ENCODE results near the gene PRR7.

PRR7 gene

DNA sequence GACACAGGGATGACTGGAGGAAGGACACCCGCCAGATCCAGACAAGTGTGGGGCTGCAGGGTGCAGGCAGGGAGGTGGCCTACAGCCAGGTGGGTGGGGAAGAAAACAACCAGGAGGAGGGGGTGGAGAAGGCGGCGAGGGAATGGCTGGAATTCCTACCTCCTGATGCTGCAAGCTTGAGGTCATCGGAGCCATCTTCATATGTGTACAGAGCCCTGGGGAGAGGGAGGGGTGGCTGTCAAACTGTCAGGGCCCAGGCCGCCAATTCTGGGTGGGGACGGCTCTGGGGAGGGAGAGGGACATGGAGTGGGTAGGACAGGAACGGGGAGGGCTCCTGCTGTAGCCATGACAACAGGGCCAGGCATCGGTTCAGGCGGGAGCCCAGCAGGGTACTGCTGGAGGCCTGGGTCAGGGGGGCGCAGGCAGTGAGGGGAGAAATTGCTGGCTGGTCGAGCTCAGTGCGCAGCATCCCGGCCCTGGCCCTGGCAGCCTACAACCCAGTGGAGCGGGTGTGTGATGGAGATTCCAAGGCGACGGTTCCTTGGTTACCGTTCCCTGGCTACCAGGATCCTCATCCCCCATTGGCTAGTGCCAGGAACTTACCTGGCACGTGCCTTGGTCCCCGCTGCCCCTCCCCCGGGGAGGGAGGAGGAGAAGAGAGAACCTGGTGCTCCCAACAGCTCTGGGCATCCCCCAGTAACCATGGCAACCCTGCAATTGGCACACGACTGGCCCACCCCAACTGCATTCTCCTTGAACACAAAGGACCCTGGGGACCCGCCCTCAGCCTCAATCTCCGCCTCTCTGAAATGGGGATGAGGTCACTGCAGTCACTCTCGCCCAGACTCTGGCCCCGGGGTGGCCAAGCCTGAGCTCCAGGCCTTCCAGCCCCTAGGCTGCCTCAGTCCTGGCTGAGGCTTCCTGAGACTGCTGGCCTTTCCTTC is 22.3 kb downstream of the PRR7 start:
- Histone ChIP-seq H3K27ac (ENCODE audit: low read length) (no peak overlapping the region), H3K4me1 (ENCODE audit: control insufficient read depth in 1 of 2, insufficient read depth in 2 of 2, low read length in 2 of 2) (peaks cover 12 to 36% of the 10 kb centered on the region in 2 donors), H3K36me3 (ENCODE audit: control insufficient read depth in 1 of 2, insufficient read depth in 2 of 2, low read length in 2 of 2) (peaks cover 11 to 27% of the 10 kb centered on the region in 2 donors), H3K27me3 (ENCODE audit: low read depth, low read length) (no peaks in the 10 kb centered on the region), H3K4me3 (ENCODE audit: low read depth in 1 of 2, low read length in 2 of 2) (no peak overlapping the region), H3K9me3 (ENCODE audit: control insufficient read depth in 1 of 2, low read length in 2 of 2) (no peaks in the 10 kb centered on the region)

DNA sequence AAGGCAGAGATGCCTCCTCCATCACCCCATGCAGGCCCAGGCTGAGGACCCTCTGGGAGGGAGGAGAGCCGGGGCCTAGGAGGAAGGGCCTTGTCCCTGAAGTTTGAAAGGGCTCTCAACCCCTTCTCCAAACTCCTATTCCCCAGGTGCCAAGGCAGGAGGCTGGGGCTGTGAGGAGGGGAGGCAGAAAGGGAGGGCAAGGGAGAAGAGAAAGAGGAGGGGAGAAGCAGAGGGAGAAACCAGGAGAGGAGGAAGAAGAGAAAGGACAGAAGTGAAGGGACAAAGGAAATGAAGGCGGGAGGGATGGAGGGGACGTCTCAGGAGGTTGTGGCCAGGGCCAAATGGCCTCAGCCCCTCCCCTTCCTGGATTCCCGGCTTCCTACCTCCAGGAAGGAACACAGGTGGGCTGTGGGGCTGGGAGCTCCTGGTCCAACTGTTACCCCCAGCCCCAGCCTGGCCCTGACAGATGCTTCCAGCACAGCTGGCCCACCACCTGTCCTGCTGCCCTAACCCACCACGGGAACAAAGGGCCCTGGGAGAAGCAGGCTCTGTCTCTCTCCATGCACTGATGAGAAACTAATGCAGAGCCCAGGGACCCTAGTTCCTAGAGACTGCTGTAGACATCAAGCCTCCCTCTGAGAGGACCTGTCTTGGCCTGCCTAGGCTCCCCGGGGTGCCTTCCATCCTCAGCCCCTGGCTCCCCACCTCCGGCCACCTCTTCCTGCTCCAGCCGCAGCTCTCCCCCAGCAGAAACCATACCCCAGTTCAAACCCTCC is 23.3 kb downstream of the PRR7 start:
- Histone ChIP-seq H3K9me3 (ENCODE audit: control insufficient read depth in 1 of 2, low read length in 2 of 2) (no peaks in the 10 kb centered on the region), H3K27me3 (ENCODE audit: low read depth, low read length) (no peaks in the 10 kb centered on the region), H3K4me1 (ENCODE audit: control insufficient read depth in 1 of 2, insufficient read depth in 2 of 2, low read length in 2 of 2) (peaks cover 12 to 45% of the 10 kb centered on the region in 2 donors), H3K36me3 (ENCODE audit: control insufficient read depth in 1 of 2, insufficient read depth in 2 of 2, low read length in 2 of 2) (peaks cover 11 to 27% of the 10 kb centered on the region in 2 donors), H3K27ac (ENCODE audit: low read length) (peak overlapping the region; percentile 39), H3K4me3 (ENCODE audit: low read depth in 1 of 2, low read length in 2 of 2) (no peak overlapping the region)

DNA sequence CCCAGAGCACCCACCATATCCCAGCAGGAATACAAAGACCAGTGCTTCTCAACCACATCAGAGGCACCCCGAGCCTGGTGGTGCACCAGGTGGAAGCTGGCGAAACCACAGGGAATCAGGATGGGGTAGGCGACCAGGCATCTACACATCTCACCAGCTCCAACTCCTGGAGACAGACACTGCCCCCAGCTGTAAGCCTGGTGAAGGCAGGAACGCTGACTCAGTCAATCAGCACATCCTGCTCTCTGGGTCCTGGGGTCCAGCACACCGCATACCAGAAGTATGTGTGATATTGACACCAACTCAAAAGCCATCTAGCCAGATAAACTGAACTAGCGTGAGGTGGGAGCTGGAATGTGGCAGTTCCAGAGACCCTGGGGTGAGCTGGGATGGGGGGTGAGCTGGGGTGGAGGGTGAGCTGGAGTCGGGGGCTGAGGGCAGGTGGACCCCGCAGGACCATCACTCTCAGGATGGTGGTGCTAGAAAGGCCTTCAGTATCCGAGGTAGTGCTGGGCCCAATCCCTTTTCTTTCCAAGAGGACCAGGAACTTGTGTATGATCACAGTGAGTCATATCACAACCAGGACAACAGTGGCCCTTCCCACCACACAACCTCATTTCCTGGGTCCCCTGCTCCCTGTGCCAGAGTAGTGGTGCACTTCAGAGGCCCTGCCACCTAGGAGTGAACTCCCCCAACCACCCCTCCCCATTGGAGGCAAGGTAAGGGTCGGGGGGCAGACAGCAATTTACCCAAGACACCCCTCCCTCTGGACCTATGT is 24.3 kb downstream of the PRR7 start:
- Histone ChIP-seq H3K4me1 (ENCODE audit: control insufficient read depth in 1 of 2, insufficient read depth in 2 of 2, low read length in 2 of 2) (peaks cover 12 to 54% of the 10 kb centered on the region in 2 donors), H3K27ac (ENCODE audit: low read length) (no peak overlapping the region), H3K36me3 (ENCODE audit: control insufficient read depth in 1 of 2, insufficient read depth in 2 of 2, low read length in 2 of 2) (peaks cover 8 to 17% of the 10 kb centered on the region in 2 donors), H3K9me3 (ENCODE audit: control insufficient read depth in 1 of 2, low read length in 2 of 2) (no peaks in the 10 kb centered on the region), H3K27me3 (ENCODE audit: low read depth, low read length) (no peaks in the 10 kb centered on the region), H3K4me3 (ENCODE audit: low read depth in 1 of 2, low read length in 2 of 2) (peak overlapping the region in 1 of 2 donors; percentile 84)

DNA sequence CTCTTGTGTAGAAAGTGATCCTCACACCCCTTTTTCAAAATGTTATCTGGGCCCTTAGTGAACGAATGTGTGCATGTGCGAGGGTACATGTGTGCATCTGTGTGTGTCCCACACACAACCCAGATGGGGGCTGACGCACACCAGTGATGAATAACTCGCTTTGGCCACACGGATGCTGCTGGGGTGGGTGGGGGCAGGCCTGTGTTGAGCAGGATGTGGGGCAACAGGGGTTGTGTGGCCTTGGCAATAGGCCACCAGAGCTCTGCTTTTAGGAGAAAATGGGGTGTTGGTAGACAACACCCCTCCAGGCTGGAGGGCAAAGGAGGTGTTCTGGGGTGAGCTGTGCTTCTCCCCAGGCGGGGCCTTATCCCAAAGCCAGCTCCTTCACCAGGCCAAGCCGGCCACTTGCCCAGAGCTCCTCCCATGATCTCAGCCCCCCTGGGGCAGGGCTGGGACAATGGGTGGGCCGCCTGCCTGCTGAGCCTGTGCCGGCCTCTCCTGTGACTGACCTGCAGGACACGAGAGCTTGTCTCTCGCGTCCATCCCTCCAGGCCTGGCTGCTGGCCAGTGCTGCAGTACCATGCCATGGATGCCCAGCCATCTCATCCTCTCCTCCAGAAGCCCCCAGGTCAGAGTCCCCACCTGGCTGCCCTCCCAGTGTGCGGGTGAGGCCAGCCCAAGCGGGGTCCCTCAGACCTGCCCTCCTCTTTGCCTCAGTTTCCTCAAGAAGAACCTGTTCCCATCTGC is 25.2 kb downstream of the PRR7 start:
- Histone ChIP-seq H3K27me3 (ENCODE audit: low read depth, low read length) (no peaks in the 10 kb centered on the region), H3K4me3 (ENCODE audit: low read depth in 1 of 2, low read length in 2 of 2) (peak overlapping the region; percentile 56 to 84), H3K9me3 (ENCODE audit: control insufficient read depth in 1 of 2, low read length in 2 of 2) (no peaks in the 10 kb centered on the region), H3K4me1 (ENCODE audit: control insufficient read depth in 1 of 2, insufficient read depth in 2 of 2, low read length in 2 of 2) (peaks cover 12 to 61% of the 10 kb centered on the region in 2 donors), H3K27ac (ENCODE audit: low read length) (no peak overlapping the region), H3K36me3 (ENCODE audit: control insufficient read depth in 1 of 2, insufficient read depth in 2 of 2, low read length in 2 of 2) (peaks cover 0 to 9% of the 10 kb centered on the region in 2 donors)

DNA sequence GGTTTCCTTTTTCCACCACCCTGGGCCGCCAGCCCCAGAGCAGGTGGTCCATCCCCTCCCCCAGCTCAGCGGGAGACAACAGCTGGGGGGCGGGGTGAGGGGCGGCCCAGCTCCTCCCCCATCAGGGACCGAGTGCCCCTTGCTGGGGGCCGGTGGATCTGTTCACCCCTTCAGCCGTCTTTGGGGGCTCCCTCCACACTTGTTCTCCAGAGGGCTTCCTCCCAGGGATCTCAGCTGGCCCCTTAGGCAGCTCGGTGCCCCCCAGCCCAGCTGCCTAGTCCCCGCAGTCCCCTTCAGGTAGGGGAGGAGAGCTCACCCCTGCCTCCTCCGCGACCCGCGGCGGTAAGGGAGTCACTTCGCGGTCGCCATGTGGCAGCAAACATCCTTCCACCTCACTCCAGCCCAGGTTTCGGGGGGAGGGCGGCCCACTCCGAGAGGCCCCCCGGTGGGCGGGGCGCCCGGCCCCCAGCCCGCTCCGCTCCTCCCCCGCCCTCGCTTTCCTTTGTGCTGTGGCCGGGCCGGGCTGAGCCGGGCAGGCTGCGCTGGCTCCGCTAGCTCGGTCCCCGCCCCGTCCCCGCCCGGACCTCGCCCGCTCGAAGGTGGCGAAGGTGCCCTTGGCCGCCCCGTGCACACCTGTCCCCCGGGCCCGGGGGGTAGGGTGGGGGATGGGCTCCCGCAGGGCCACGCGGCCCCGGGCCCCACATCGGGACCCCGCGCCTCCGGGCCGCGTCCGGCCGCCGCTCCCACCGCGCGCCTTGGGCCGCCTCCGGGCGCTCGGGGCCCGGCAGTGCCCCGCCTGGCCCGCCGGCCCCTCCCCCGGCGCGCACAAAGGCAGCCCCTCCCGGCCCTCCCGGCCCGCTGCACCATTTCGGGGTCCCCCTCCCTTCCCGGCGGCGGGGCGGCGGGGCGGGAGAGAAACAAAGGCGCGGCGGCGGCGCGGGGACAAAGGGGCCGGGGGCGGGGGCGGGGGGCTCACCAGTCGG is 26.1 kb downstream of the PRR7 start:
- no peak overlapping the region for H3K27ac ChIP-seq (ENCODE audit: low read length)
- H3K9me3 ChIP-seq (ENCODE audit: control insufficient read depth in 1 of 2, low read length in 2 of 2): no peaks in the 10 kb centered on the region
- no peaks in the 10 kb centered on the region for H3K36me3 ChIP-seq (ENCODE audit: control insufficient read depth in 1 of 2, insufficient read depth in 2 of 2, low read length in 2 of 2)
- no peaks in the 10 kb centered on the region for H3K27me3 ChIP-seq (ENCODE audit: low read depth, low read length)
- H3K4me3 ChIP-seq (ENCODE audit: low read depth in 1 of 2, low read length in 2 of 2): peak overlapping the region; percentile 56 to 84
- H3K4me1 ChIP-seq (ENCODE audit: control insufficient read depth in 1 of 2, insufficient read depth in 2 of 2, low read length in 2 of 2): peaks cover 12 to 61% of the 10 kb centered on the region in 2 donors

DNA sequence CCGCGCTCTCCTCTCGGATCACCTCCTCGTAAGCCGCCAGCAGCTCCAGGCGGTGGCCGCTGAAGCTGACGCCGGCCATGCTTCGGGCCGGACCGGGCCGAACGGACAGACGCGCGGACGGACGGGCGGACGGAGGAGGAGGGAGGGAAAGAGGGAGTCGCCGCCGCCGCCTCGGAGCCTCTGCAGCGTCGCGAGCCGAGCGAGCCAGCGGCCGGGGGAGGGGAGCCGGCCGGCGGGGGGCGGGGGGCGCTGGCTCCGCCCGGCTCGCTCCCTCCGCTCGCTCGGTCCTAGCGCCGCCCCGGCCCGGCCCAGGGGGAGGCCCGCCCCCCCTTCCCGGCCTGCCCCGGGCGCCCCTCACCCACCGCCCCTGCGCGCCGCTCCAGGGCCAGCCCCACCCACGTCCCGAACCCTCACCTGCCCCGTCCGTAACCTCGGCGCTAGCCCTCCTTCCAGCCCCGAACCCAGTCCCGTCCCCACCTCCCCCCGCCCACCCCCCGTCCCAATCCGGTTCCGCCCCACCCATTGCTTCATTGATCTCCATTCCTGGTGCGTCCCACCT is 26.9 kb downstream of the PRR7 start, which contains the start of gene DBN1:
Gene DBN1, minus strand, starts transcription at position 192 of the 559 bp plus-strand sequence. Its CDS starts 113 bp downstream, at position 79.
- no peak within 1 kb of the TSS for H3K27ac ChIP-seq (ENCODE audit: low read length)
- no peaks in the 10 kb centered on the region for H3K27me3 ChIP-seq (ENCODE audit: low read depth, low read length)
- peak within 1 kb of the TSS; percentile 56 to 84 for H3K4me3 ChIP-seq (ENCODE audit: low read depth in 1 of 2, low read length in 2 of 2)
- H3K4me1 ChIP-seq (ENCODE audit: control insufficient read depth in 1 of 2, insufficient read depth in 2 of 2, low read length in 2 of 2): peaks cover 12 to 64% of the 10 kb centered on the region in 2 donors
- H3K9me3 ChIP-seq (ENCODE audit: control insufficient read depth in 1 of 2, low read length in 2 of 2): no peaks in the 10 kb centered on the region
- no peaks in the 10 kb centered on the region for H3K36me3 ChIP-seq (ENCODE audit: control insufficient read depth in 1 of 2, insufficient read depth in 2 of 2, low read length in 2 of 2)

DNA sequence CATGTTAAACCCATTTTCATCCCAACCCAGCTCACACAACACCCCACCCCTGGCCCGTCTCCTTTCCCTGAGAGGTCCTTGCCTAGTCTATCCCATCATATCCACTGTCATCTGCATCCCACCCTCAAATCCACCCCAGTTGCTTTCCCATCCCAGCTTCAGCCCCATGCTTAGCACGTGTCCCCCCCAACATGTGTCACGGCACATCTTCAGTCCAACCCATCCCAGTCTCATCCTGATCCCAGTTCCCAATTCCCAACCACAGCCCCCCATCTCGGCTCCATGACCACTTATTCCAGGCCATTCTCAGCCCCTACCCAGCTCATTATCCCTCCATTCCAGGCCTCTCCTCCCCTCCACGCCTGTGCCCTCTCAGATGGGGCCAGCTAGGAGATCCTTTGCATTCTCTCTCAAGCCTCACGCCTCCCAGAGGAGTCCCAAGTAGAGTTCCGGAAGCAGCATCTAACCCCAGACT is 27.4 kb downstream of the PRR7 start:
- H3K27ac ChIP-seq (ENCODE audit: low read length): no peak overlapping the region
- H3K4me3 ChIP-seq (ENCODE audit: low read depth in 1 of 2, low read length in 2 of 2): no peak overlapping the region
- H3K36me3 ChIP-seq (ENCODE audit: control insufficient read depth in 1 of 2, insufficient read depth in 2 of 2, low read length in 2 of 2): no peaks in the 10 kb centered on the region
- H3K27me3 ChIP-seq (ENCODE audit: low read depth, low read length): no peaks in the 10 kb centered on the region
- peaks cover 12 to 64% of the 10 kb centered on the region in 2 donors for H3K4me1 ChIP-seq (ENCODE audit: control insufficient read depth in 1 of 2, insufficient read depth in 2 of 2, low read length in 2 of 2)
- H3K9me3 ChIP-seq (ENCODE audit: control insufficient read depth in 1 of 2, low read length in 2 of 2): no peaks in the 10 kb centered on the region

DNA sequence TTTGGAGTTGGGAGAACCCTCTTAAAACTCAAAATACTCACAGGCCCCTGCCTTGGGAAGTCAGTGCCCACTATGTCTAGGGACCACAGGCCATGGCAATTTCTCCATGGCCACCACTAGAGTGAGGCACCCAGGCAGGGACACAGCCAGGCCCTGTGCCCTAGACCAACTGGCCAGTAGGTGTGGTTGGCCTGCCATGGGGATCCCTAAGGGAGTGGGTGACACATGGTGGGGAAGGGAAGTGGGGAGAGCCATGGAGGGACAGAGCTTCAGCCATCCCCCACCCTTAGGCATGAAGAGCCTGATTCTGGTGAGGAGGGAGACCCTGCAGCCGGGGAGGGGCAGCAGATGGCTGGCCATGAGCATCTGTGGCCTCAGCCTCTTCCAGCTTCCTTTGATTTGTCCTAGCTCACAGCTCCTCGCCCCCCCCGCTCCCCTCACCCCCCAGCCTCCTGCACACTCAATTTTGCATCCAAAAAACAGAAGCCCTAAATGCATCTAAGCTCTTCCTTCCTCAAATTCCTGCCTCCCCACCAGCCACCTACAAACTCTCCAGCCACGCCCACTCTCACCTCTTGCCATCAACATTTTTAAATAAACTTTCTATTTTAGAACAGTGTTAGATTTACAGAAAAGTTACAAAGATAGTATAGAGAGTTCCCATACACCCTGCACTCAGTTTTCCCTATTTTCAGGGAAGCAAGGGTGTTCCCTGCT is 28.4 kb downstream of the PRR7 start:
- Histone ChIP-seq H3K27ac (ENCODE audit: low read length) (no peak overlapping the region), H3K9me3 (ENCODE audit: control insufficient read depth in 1 of 2, low read length in 2 of 2) (no peaks in the 10 kb centered on the region), H3K36me3 (ENCODE audit: control insufficient read depth in 1 of 2, insufficient read depth in 2 of 2, low read length in 2 of 2) (no peaks in the 10 kb centered on the region), H3K27me3 (ENCODE audit: low read depth, low read length) (no peaks in the 10 kb centered on the region), H3K4me3 (ENCODE audit: low read depth in 1 of 2, low read length in 2 of 2) (no peak overlapping the region), H3K4me1 (ENCODE audit: control insufficient read depth in 1 of 2, insufficient read depth in 2 of 2, low read length in 2 of 2) (peaks cover 13 to 68% of the 10 kb centered on the region in 2 donors)
